HepG2 (cell line): ENCODE data around the gene SEMA7A. TPM values are rescaled to one million over a fixed set of nuclear protein-coding genes. Genes with fewer than 3 reads are reported as not detected.

Source experiments
- ARNT ChIP-seq: fragments of 450-650 bp; IDR thresholded peaks from 2 replicates; pipeline ENCODE4 v1.6.1; 2017
- CCAR2 ChIP-seq: fragments of 200-400 bp; formaldehyde crosslinking; optimal IDR thresholded peaks from 2 replicates; pipeline ENCODE3; 2018; ENCODE audit warnings: low read depth, mild to moderate bottlenecking, low read length, moderate library complexity
- CHD4 ChIP-seq: fragments of 200-600 bp; sonication (generic); IDR thresholded peaks from 2 replicates; pipeline ENCODE4 v1.7.0; 2017; ENCODE audit warnings: mild to moderate bottlenecking, low read length, borderline replicate concordance
- ERF ChIP-seq: IDR thresholded peaks from 2 replicates; pipeline ENCODE4 v1.6.1; 2018; ENCODE audit warnings: missing biosample characterization, missing genetic modification reagents
- HBP1 ChIP-seq: IDR thresholded peaks from 2 replicates; pipeline ENCODE4 v1.6.1; 2016; ENCODE audit warnings: low read depth, control low read depth
- HOXA7 ChIP-seq: sonication (generic); formaldehyde crosslinking; IDR thresholded peaks from 2 replicates; pipeline ENCODE4 v1.8.1; 2022; ENCODE audit warnings: mild to moderate bottlenecking, missing genetic modification reagents, moderate library complexity
- KDM4B ChIP-seq: sonication (generic); formaldehyde crosslinking; IDR thresholded peaks from 2 replicates; pipeline ENCODE4 v1.4.0; 2020; ENCODE audit warnings: missing genetic modification reagents
- KLF6 ChIP-seq: IDR thresholded peaks from 2 replicates; pipeline ENCODE4 v1.8.0; 2016; ENCODE audit warnings: missing biosample characterization, missing genetic modification reagents
- MBNL3 ChIP-seq: fragments of 250-450 bp; sonication (Bioruptor Pico); conservative IDR thresholded peaks from 2 replicates; pipeline ENCODE4 v1.8.0; 2022; ENCODE audit warnings: mild to moderate bottlenecking, inconsistent platforms
- MTA1 ChIP-seq: sonication (generic); formaldehyde crosslinking; IDR thresholded peaks from 2 replicates; pipeline ENCODE4 v1.4.0; 2020; ENCODE audit warnings: missing genetic modification reagents, mild to moderate bottlenecking, borderline replicate concordance
- MTA3 ChIP-seq: sonication (generic); formaldehyde crosslinking; IDR thresholded peaks from 2 replicates; pipeline ENCODE4 v1.4.0; 2020; ENCODE audit warnings: missing genetic modification reagents
- MZF1 ChIP-seq: sonication (generic); formaldehyde crosslinking; IDR thresholded peaks from 2 replicates; pipeline ENCODE4 v1.8.1; 2023; ENCODE audit warnings: mild to moderate bottlenecking, missing genetic modification reagents, borderline replicate concordance
- NKX3-1 ChIP-seq: sonication (generic); formaldehyde crosslinking; IDR thresholded peaks from 2 replicates; pipeline ENCODE4 v1.5.0; 2020; ENCODE audit warnings: missing genetic modification reagents
- SPEN ChIP-seq: sonication (generic); formaldehyde crosslinking; IDR thresholded peaks from 2 replicates; pipeline ENCODE4 v1.5.1; 2020; ENCODE audit warnings: low read depth, mild to moderate bottlenecking, missing genetic modification reagents
- ZFP82 ChIP-seq: sonication (generic); formaldehyde crosslinking; IDR thresholded peaks from 2 replicates; pipeline ENCODE4 v1.5.1; 2020; ENCODE audit warnings: mild to moderate bottlenecking, missing genetic modification reagents, borderline replicate concordance
- ZNF160 ChIP-seq: sonication (generic); formaldehyde crosslinking; IDR thresholded peaks from 2 replicates; pipeline ENCODE4 v1.8.0; 2022; ENCODE audit warnings: mild to moderate bottlenecking, inconsistent platforms, missing genetic modification reagents
- ZNF841 ChIP-seq: sonication (generic); formaldehyde crosslinking; IDR thresholded peaks from 2 replicates; pipeline ENCODE4 v1.8.1; 2023; ENCODE audit warnings: missing genetic modification reagents, borderline replicate concordance
- polyA plus RNA-seq, 8 experiments: library from polyadenylated mRNA; depleted of rRNA in 3 of 8; stranded (reverse) in 7 of 8; unstranded in 1 of 8; fragments of >200 nt; fragmentation: Illumina TruSeq in 4 of 8; extraction: Trizol in 4 of 8; gene quantifications; 2 replicates each; pipeline versions ENCODE4 v1.2.1 to v1.2.3, GENCODE V29; 2011 to 2016; ENCODE audit warnings: low read depth in 4 of 8, missing spikeins in 1 of 8, mixed read lengths in 1 of 8; ENCODE audit not compliant: insufficient read depth in 1 of 8
- total RNA-seq, 5 experiments: library from RNA; depleted of rRNA; stranded (reverse); fragments of >200 nt; fragmentation: Illumina TruSeq; extraction: Trizol; gene quantifications; 2 replicates each; pipeline ENCODE4 v1.2.3, GENCODE V29; 2016; ENCODE audit warnings: low read depth in 1 of 5
- TF ChIP-seq, protein P1 (sequence below): sonication (generic); formaldehyde crosslinking; conservative IDR thresholded peaks from 2 replicates; pipeline ENCODE4 v1.4.0; 2020; ENCODE audit warnings: missing genetic modification reagents
- TF ChIP-seq, protein P2 (sequence below): sonication (generic); formaldehyde crosslinking; IDR thresholded peaks from one replicate; pipeline ENCODE4 v1.5.1; 2020; ENCODE audit warnings: mild to moderate bottlenecking, missing genetic modification reagents; ENCODE audit errors: not compliant biosample characterization

SEMA7A gene
- total and polyA plus RNA-seq, 2 of the 13 experiments (the other 11 are each of a cell fraction or from before 2014, with no cell fraction given) = 9.0 to 15.8 TPM

DNA sequence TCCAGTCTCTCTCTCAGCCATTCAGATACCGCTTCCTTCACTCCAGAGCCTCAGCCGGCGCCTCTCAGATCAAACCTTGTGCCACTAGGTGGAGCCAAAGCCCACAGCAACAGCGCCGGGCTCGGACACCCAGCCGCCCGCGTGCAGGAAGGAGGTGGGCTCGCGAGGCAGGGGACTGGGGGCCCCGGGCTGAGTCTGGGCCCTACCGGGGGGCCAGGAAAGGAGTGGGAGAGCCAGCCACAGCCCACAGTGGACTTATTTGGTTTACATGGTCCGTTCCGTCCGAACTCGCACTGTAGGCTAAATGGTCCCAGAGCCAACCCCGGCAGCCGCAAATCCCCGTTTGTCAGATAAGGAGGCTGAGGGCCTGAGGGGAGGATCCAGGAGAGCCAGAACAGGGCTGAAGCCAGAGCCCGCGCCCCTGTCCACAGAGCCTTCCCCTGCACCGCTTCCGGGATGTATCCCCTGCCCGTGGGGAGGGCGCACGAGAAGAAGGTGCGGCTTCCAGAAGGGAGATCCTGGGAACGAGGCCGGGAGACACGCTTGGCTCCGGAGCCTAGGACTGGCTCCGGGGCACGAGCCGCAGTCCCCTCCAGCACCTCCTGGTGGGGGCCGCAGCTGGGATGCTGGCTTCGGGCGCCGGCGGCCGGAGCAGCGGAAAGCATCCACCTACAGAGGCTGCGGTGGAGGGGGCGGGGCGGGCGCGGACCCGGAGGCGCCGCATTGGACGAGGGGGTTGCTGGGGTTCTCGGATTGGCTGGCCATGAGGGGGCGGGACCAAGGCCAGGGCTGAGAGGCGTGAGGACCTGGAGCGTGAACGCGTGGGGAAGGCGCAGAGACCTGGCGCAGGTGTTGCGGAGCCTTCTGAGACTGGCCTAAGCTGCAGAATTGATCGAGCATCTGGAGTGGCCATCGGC lies 59.8 kb downstream of the SEMA7A start (continued):
- TF ChIP-seq, protein P1, sequence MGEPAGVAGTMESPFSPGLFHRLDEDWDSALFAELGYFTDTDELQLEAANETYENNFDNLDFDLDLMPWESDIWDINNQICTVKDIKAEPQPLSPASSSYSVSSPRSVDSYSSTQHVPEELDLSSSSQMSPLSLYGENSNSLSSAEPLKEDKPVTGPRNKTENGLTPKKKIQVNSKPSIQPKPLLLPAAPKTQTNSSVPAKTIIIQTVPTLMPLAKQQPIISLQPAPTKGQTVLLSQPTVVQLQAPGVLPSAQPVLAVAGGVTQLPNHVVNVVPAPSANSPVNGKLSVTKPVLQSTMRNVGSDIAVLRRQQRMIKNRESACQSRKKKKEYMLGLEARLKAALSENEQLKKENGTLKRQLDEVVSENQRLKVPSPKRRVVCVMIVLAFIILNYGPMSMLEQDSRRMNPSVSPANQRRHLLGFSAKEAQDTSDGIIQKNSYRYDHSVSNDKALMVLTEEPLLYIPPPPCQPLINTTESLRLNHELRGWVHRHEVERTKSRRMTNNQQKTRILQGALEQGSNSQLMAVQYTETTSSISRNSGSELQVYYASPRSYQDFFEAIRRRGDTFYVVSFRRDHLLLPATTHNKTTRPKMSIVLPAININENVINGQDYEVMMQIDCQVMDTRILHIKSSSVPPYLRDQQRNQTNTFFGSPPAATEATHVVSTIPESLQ (CRISPR knock-in tag) = no peak
- TF ChIP-seq ARNT (no peak), ZNF160 (no peak), CHD4 (no peak), KLF6 (CRISPR knock-in tag) (no peak), SPEN (peak; percentile 56; the same call in 1 of the 2 replicates), MTA3 (CRISPR knock-in tag) (no peak), CCAR2 (no peak), KDM4B (no peak), MTA1 (no peak), ZFP82 (CRISPR knock-in tag) (no peak), MBNL3 (CRISPR knock-in tag) (no peak), HBP1 (CRISPR knock-in tag) (no peak), ERF (CRISPR knock-in tag) (peak; percentile 36; the same call in 1 of the 2 replicates), HOXA7 (no peak), ZNF841 (no peak), NKX3-1 (CRISPR knock-in tag) (no peak), MZF1 (CRISPR knock-in tag) (no peak)
- TF ChIP-seq, protein P2, sequence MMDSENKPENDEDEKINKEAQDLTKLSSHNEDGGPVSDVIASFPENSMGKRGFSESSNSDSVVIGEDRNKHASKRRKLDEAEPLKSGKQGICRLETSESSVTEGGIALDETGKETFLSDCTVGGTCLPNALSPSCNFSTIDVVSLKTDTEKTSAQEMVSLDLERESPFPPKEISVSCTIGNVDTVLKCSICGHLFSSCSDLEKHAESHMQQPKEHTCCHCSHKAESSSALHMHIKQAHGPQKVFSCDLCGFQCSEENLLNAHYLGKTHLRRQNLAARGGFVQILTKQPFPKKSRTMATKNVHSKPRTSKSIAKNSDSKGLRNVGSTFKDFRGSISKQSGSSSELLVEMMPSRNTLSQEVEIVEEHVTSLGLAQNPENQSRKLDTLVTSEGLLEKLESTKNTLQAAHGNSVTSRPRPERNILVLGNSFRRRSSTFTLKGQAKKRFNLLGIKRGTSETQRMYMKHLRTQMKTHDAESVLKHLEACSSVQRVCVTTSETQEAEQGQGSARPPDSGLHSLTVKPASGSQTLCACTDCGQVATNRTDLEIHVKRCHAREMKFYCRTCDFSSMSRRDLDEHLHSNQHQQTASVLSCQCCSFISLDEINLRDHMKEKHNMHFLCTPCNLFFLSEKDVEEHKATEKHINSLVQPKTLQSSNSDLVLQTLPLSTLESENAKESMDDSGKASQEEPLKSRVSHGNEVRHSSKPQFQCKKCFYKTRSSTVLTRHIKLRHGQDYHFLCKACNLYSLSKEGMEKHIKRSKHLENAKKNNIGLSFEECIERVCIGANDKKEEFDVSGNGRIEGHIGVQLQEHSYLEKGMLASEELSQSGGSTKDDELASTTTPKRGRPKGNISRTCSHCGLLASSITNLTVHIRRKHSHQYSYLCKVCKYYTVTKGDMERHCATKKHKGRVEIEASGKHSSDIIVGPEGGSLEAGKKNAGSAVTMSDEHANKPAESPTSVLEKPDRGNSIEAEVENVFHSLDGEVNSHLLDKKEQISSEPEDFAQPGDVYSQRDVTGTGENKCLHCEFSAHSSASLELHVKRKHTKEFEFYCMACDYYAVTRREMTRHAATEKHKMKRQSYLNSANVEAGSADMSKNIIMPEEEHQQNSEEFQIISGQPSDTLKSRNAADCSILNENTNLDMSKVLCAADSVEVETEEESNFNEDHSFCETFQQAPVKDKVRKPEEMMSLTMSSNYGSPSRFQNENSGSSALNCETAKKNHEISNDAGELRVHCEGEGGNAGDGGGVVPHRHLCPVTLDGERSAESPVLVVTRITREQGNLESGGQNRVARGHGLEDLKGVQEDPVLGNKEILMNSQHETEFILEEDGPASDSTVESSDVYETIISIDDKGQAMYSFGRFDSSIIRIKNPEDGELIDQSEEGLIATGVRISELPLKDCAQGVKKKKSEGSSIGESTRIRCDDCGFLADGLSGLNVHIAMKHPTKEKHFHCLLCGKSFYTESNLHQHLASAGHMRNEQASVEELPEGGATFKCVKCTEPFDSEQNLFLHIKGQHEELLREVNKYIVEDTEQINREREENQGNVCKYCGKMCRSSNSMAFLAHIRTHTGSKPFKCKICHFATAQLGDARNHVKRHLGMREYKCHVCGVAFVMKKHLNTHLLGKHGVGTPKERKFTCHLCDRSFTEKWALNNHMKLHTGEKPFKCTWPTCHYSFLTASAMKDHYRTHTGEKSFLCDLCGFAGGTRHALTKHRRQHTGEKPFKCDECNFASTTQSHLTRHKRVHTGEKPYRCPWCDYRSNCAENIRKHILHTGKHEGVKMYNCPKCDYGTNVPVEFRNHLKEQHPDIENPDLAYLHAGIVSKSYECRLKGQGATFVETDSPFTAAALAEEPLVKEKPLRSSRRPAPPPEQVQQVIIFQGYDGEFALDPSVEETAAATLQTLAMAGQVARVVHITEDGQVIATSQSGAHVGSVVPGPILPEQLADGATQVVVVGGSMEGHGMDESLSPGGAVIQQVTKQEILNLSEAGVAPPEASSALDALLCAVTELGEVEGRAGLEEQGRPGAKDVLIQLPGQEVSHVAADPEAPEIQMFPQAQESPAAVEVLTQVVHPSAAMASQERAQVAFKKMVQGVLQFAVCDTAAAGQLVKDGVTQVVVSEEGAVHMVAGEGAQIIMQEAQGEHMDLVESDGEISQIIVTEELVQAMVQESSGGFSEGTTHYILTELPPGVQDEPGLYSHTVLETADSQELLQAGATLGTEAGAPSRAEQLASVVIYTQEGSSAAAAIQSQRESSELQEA (CRISPR knock-in tag) = peak; percentile 75
